Epithelial cell of esophagus (primary cell): ENCODE measurements around the gene CXCL5.

Experiments
- DNase-seq: peaks from one replicate; pipeline ENCODE4 v3.0.0; 2010; ENCODE audit warnings: low read depth
- H3K4me3 ChIP-seq: 2 replicates; pipeline ENCODE4 v1.5.1; 2011; ENCODE audit warnings: mild to moderate bottlenecking, low read length, control low read depth
- TF ChIP-seq, protein P1 (sequence below): IDR thresholded peaks from 2 replicates; pipeline ENCODE4 v1.5.1; 2011; ENCODE audit warnings: low read depth, mild to moderate bottlenecking, low read length, control low read depth, inconsistent platforms; ENCODE audit not compliant: insufficient read depth; ENCODE audit errors: missing control alignments

The CXCL5 gene

DNA sequence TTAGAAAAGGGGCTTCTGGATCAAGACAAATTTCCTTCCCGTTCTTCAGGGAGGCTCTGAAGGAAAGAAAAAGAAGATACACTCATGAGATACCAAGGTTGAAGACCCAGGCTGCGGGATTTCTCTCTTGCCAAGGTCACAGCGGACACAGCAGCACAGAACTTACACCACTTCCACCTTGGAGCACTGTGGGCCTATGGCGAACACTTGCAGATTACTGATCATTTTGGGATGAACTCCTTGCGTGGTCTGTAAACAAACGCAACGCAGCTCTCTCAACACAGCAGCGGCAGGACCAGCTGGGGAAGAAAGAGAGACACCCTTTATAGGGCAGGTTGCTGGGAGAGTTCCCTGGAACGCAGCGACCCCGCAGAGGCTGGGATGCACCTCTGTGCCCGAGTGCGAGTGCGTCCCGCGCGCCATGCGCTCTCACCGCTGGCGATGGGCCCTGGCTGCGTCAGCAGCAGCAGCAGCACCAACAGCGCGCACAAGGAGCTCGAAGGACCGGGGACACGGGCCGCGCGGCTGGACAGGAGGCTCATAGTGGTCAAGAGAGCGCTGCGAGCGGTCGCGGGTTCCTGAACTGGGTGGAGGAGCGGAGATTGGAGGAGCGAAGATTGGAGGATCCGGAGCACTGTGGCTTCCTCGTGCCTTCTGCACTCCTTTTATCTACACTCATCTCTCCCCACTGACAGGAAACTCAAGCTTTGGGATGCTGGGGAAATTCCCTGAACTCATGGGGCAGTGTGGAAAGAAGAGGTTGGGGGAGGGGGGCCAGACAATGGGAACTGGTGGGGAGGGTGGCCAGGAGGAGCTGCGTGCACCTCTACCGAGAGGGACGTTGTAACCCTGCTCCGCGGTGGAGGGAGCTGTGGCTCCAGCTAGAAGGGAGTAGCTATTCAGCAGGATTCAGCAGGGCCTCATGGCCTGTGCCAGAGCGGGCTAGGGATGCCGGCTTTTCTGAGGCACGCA lies at the start of gene CXCL5:
Gene CXCL5 (minus strand): TSS at position 638 of the 972 bp plus-strand sequence. CDS start 96 bp downstream, at position 542.
- DNase-seq = peak; percentile 68
- TF ChIP-seq, protein P1, sequence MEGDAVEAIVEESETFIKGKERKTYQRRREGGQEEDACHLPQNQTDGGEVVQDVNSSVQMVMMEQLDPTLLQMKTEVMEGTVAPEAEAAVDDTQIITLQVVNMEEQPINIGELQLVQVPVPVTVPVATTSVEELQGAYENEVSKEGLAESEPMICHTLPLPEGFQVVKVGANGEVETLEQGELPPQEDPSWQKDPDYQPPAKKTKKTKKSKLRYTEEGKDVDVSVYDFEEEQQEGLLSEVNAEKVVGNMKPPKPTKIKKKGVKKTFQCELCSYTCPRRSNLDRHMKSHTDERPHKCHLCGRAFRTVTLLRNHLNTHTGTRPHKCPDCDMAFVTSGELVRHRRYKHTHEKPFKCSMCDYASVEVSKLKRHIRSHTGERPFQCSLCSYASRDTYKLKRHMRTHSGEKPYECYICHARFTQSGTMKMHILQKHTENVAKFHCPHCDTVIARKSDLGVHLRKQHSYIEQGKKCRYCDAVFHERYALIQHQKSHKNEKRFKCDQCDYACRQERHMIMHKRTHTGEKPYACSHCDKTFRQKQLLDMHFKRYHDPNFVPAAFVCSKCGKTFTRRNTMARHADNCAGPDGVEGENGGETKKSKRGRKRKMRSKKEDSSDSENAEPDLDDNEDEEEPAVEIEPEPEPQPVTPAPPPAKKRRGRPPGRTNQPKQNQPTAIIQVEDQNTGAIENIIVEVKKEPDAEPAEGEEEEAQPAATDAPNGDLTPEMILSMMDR = peak; percentile 37

DNA sequence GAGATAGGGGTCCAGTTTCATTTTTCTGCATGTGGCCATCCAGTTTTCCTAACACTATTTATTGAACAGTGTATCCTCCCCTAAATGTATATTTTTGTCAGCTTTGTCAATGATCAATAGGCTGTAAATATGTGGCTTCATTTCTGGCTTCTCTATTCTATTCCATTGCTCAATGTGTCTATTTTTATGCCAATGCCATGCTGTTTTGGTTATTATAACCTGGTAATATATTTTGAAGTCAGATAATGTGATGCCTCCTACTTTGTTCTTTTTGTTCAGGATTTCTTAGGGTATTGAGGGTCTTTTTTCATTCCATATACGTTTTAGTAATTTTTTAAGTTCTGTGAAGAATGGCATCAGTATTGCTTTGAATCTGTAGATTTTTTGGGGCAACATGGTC lies 48.7 kb upstream of the CXCL5 start:
- no peak for DNase-seq
- no peak overlapping the region for H3K4me3 ChIP-seq
- TF ChIP-seq, protein P1 = no peak

More for the DNA sequence above, at the start of gene CXCL5:
- peak within 1 kb of the TSS; percentile 34 for H3K4me3 ChIP-seq

DNA sequence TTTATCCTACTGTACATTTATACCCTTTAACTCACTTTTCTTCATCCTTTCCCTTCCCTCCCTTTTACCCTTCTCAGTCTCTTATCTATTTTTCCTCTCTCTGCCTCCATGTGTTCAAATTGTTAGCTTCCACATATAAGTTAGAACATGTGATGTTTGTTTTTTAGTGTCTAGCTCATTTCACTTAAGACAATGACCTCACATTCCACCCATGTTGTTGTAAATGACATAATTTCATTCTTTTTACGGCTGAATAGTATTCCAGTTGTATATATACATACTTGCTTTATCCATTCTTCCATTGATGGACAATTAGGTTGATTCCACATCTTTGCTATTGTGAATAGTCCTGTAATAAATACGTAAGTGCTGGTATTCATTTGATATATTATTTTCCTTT lies 47.3 kb upstream of the CXCL5 start:
- TF ChIP-seq, protein P1 = no peak
- DNase-seq = no peak
- no peak overlapping the region for H3K4me3 ChIP-seq

DNA sequence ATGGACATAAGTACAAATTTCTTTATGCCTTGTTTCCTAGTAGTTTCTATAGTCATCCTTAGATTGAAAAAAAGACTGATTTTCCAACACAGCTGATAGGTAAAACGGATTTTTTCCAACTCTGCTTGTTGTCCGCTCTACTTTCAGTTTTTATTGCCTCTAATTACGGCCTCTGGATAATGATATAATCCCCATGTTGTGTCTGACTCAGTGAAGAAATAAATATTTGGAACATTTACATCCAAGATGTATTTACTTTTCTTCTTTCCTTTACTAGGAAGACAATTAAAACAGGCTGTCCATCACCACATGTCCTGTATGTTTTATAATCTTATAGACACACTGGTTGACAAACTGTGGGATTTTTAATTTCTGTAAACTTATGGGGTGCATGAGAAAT lies 46.8 kb upstream of the CXCL5 start:
- no peak for DNase-seq
- TF ChIP-seq, protein P1 = no peak
- no peak overlapping the region for H3K4me3 ChIP-seq

DNA sequence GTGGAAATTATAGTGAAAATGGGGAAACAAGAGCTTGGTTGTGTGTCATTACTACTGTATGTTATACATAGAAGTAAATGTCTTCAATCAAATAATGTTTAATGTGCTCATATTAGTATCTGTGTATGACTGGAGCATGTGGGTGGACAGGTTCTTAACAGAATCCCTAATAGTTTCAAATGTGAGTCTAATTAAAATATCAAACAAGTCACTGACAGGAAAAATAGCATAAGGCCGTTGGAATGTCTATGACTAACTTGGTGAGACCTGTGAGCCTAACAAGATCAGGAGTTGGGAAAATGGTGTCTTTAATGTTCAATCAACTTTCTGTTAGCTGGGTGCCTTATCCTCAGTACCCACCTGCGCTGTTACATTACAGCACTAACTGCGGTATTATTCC lies 46.2 kb upstream of the CXCL5 start:
- peak; percentile 91 for DNase-seq
- TF ChIP-seq, protein P1 = no peak
- H3K4me3 ChIP-seq = no peak overlapping the region

DNA sequence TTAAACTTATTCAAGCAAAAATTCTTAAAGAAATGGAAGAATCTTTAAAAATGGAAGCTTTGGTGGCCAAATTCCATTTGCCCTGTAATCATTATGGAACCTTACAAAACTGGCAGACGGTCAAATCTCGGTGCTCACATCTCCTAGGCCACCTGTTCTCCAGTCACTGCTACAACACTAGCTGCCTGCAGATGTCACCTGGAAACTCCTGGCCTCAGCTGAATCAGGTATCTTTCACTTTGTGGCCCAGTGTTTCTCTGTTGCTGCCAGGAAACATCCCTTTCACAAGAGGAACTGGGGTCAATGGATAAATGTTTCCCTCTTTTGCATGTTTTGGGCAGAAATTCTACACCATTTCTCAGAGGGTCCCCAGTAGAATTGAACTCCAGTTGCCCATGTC lies 44.2 kb upstream of the CXCL5 start:
- no peak for DNase-seq
- TF ChIP-seq, protein P1 = peak; percentile 32
- H3K4me3 ChIP-seq = no peak overlapping the region
